ENCODE results near the gene LRP1B.
"Not testable (repeated sequence)": the region's sequence is repeated elsewhere in the genome, so short reads cannot be mapped to it uniquely, and the experiment has no call there.

Gene LRP1B

GRCh38 chr2:140744379-140744778 is 1386.4 kb downstream of the LRP1B start:
- no peak for DNase-seq

- DNase-seq, result no peak
Observed at GRCh38 chr2:140737006-140737405, 1393.8 kb downstream of the LRP1B start.

- no peak for DNase-seq
Observed at GRCh38 chr2:140734992-140735391, 1395.8 kb downstream of the LRP1B start.

GRCh38 chr2:140718999-140719398 is 1411.8 kb downstream of the LRP1B start:
- no peak for DNase-seq

- DNase-seq, result no peak
Observed at GRCh38 chr2:140717481-140717880, 1413.3 kb downstream of the LRP1B start.

- DNase-seq, result no peak
Observed at GRCh38 chr2:140714586-140714985, 1416.2 kb downstream of the LRP1B start.

DNA sequence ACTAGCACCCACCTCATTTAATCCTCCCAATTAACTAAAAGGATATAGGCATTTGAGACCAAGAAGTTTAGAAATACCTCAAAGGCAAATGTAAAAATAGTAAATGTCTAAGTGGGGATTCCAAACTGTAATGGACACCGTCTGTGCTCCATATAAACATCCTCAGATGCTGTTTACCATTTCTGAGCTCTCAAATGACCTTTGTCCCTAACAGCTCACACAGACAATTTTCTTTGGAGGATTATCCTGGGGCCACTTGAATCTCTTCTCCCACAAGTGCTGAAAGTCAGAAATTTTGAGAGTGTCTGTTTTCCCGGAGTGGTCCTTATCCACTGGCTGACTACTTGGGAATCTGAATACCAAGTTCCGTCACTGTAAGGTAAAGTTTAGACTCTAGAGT is 1418.9 kb downstream of the LRP1B start:
- no peak for DNase-seq

DNA sequence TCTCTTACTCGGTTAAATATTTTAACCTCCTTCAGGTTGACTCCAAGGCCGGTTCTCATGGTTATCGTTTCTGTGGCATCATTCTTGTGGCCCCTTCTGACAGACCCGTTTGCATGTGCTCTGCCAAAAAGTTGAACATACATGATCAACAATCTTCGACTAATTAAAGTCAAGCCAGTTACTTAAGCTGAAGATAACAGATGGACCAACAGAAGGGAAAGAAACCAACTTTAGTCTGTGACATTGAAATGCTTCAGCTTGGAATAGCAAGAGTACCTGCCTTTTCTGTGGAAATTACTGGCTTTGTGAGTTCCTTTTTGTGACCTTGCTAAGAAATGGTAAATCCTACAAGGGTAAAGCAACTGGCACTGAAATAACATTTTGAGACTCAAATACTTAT is 1429.1 kb downstream of the LRP1B start:
- DNase-seq, result no peak

GRCh38 chr2:140698636-140699035 is 1432.2 kb downstream of the LRP1B start:
- DNase-seq, result no peak

- no peak for DNase-seq
Observed at GRCh38 chr2:140696449-140696848, 1434.4 kb downstream of the LRP1B start.

DNA sequence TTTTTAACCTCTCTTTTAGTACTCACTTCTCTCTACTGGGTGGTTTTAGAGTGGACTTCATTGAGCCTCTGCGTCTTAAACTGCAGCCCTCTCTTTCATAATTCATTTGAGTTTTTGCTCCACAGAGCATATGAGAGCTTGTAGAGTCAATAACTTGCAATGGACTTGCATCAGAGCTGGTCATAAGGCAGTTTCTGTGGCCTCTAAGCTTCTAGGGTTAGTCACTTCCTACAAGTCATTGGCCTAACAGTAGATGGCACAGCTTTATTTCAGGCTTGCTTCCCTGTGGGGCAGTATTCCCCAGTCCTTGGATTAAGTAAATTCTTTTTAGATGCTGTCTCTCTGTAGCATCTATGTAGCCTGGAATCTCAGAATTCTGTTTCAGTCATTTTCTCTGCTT is 1435.7 kb downstream of the LRP1B start:
- no peak for DNase-seq

- DNase-seq, result no peak
Observed at GRCh38 chr2:140687825-140688224, 1443.0 kb downstream of the LRP1B start.

DNA sequence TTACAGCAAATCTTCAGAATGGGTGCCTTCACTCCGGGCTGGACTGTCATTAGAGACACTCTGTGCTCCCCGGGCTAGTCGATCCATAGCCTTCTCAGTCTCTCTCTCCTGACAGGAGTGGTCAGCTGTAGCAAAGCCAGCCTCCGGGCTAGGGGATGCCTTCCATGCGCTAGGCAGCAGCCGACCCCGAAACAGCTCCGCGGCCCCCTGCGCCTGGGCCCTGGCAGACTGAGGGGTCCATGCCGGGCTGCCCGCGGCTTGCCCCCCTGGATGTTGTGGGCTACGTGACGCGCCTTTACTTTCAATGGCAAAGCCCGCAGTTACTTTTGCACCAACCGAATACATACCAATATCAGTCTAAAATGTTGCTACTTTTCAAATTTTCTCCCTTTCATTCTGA is 1447.2 kb downstream of the LRP1B start:
- DNase-seq, result no peak

DNA sequence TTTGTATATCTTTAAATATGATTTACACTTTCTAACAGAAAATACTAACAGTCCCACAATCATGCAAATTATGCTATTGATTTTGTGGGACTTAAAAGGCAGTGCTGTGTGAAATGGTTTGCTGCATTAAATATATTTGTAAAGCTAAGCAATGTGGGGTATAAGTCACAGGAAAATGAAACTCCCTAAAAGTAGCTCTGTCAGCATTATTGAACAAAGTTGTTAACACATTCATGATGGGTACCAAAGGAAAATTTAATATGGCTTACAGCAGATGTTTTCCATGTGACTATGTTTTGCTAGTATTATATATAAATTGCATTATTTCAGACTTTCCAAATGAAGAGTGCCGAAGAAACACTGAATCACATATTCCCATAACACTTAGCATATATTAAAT is 1450.0 kb downstream of the LRP1B start:
- DNase-seq, result no peak

DNA sequence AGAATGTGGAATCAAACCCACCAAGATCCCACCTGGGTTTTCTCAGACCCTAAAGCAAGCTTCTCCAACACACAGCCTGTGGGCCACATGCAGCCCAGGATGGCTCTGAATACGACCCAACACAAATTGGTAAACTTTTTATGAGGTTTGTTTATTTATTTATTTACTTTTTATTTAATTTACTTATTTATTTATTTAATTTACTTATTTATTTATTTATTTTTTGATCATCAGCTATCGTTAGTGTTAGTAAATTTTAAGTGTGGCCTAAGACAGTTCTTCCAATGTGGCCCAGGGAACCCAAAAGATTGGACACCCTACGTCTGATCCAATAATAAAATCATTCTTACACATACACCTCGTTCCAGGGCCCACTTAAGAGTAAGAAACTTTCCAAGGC is 1451.1 kb downstream of the LRP1B start:
- DNase-seq, result no peak

- no peak for DNase-seq
Observed at GRCh38 chr2:140669911-140670310, 1460.9 kb downstream of the LRP1B start.

DNA sequence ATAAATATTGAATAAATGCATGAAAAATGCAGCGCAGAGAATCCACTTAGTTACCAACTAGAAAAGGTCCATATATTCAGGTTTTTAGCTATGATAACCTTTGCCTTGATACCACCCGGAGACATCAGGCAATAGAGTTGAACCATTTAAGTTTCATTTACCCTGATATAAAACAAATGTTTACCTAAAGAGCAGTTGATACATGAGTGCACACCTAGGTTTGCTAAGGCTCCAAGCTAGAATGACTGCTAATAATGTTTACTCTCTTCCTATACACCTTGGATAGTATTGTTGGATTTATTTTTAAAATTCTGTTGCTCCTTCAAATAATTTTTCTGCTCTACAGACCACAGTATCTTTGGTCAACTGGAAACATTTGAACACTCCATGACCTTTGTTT is 1463.6 kb downstream of the LRP1B start:
- DNase-seq, result peak; percentile 4

- no peak for DNase-seq
Observed at GRCh38 chr2:140662504-140662903, 1468.3 kb downstream of the LRP1B start.

DNA sequence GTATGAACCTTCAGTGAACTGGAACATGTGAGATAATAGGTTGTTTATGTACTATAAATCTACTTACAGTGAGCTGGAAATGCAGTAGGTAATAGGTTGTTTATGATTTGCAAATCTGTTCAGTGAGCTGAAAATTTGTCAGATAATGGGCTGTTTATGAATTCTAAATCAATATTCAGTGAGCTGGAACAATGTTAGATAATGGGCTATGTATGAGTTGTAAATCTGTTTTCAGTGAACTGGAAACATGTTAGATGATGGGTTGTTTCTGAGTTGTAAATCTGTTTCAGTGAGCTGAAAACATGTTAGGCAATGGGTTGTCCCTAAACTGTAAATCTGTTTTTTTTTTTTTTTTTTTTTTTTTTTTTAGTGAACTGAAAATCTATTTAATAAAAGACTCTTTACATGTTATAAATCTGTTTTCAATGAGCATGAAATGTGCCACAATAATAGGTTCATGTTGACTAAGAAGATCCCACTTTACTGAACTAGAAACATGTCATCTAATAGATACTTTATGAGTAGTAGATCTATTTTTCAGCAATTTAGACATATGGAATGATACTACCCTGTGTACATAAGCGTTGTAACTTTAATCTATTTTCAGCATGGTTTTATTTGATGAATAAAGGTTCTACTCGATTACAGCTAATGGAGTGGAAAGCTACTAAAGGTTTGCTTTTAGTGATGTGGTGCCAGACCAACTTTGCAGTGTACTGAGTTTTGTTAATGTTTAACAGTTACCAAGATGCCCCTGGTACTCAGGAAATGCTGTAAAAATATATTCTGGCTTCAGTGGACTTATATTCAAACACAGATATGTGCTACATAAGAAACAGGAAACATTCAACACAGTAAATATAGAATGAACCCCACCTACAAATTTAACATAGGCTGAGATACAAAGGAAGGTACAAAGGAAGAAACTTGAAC is 1471.8 kb downstream of the LRP1B start:
- no peak for DNase-seq

DNA sequence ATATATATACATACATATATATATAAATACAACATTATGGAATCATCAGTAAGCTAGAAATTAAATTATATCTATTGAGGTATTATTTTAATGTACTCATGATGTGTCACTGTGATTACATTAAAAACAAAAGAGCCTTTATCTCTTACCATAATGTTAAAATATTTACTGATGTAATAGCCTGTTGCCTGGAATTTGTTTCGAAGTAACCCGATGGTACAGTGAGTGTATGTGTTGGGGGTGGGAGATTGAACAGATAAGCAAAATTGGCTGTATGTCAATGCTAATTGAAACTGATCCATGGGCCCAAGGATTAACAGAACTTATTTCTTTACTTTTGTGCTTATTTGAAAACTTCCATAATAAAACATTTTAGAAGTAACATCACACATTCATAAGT is 1473.2 kb downstream of the LRP1B start:
- DNase-seq, result no peak

DNA sequence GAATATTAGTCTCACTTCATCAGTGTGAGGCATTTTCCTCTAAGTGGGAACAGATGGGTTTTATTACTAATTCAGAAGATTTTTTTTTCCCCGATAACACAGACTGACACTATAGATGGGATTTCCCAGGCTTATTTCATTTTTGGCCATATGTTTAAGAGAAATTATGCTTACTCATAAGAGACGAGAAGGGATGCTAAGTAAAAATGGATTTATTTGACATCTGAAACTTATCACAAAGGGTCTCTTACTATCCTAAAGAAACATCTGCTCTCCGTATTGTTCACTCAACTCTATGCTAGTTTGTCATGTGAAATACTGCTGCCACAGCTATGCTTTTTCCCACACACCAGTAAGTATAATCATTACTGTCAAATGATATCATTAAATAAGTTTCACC is 1476.3 kb downstream of the LRP1B start:
- DNase-seq, result no peak

- no peak for DNase-seq
Observed at GRCh38 chr2:140650825-140651224, 1480.0 kb downstream of the LRP1B start.

DNA sequence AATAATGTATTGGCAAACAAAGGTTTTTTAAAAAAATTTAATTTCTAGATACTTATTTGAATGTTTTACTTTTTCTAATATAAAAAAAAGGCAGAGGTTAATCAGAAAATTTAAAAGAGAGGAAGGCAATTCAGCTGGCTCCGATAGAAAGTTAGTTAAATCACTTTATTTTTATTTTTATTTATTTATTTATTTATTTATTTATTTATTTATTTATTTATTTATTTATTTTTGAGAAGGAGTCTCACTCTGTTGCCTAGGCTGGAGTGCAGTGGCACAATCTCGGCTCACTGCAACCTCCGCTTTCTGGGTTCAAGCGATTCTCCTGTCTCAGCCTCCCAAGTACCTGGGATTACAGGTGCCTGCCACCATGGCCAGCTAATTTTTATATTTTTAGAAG is 1480.7 kb downstream of the LRP1B start:
- DNase-seq, result not testable (repeated sequence)

DNA sequence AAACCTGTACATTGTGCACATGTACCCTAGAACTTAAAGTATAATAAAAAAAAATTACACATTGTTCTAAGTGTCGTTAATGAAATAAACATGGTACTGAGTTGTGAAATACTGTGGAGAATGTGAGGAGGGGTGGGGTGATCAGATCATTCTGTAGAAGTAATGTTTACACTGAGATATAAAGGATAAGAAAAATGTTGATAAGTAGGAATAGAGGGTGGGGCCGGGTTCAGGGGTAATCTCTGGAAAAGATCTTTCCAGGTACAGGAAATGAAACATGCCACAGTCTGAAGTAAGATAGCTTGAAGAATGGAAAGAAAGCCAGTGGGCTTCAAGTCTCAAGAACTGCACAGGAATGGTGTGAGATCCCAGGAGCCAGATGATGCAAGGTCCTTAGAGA is 1482.4 kb downstream of the LRP1B start:
- no peak for DNase-seq

DNA sequence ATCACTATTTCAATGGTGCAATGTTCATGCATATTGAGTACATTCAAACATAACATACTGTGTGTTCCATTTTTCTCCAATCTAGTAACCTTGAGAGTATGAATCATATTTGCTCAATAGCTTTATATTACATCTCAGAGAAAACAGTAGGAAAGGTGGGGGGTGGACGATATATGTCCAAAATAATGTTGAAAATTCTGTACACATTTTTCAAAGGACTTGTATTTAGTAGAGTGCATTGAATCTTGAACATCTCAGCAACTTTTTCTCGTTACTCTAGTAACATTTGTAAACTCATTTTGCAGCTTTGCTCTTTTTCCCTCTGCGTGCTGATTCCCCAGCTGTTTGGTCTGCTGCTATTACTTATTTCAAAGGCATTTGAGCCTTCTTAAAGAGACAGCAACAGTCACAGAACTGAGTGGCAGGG is 1487.0 kb downstream of the LRP1B start:
- no peak for DNase-seq

Measured in NCI-H2029 treated with DMSO at 0.1 percent for 48 hours (cell line).